BJ (cell line): Measurements from ENCODE around the gene OPRM1. TPM values are rescaled to one million over a fixed set of nuclear protein-coding genes. Genes with fewer than 3 reads are reported as not detected.

Experiments used
- CTCF ChIA-PET: fragments of 350-600 bp; formaldehyde crosslinking; extraction: SDS; loops from one replicate; lab custom pipeline; 2021; ENCODE audit warnings: antibody characterized with exemption, inconsistent platforms; lab: Yijun Ruan, JAX
- POLR2A ChIA-PET: fragments of 300-600 bp; sonication (Branson Sonifier 250); formaldehyde crosslinking; extraction: SDS; loops from one replicate; lab custom pipeline; 2021; ENCODE audit warnings: antibody characterized with exemption; lab: Charles Lee
- DNase-seq: peaks from one replicate; pipeline ENCODE4 v3.0.0-alpha.2; 2011; ENCODE audit warnings: low read depth
- H3K27me3 ChIP-seq: 2 replicates; pipeline ENCODE4 v1.6.0; 2011; ENCODE audit warnings: low read length; ENCODE audit not compliant: control insufficient read depth, insufficient read depth
- H3K36me3 ChIP-seq: 2 replicates; pipeline ENCODE4 v1.5.1; 2011; ENCODE audit warnings: low read length; ENCODE audit not compliant: control insufficient read depth, insufficient read depth
- H3K4me3 ChIP-seq: 2 replicates; pipeline ENCODE4 v1.5.1; 2011; ENCODE audit warnings: low read depth, mild to moderate bottlenecking, control low read depth, low read length
- polyA plus RNA-seq: library from polyadenylated mRNA; depleted of rRNA; stranded (reverse); fragments of >200 nt; gene quantifications from 2 replicates; pipeline ENCODE4 v1.2.3, GENCODE V29; 2011
- TF ChIP-seq, protein P1 (sequence below): IDR thresholded peaks from 2 replicates; pipeline ENCODE4 v1.5.1; 2011; ENCODE audit warnings: low read depth, mild to moderate bottlenecking, control low read depth, inconsistent platforms, low read length, moderate library complexity; ENCODE audit not compliant: insufficient read depth

OPRM1 gene
- polyA plus RNA-seq, 1 experiment, result not detected

DNA sequence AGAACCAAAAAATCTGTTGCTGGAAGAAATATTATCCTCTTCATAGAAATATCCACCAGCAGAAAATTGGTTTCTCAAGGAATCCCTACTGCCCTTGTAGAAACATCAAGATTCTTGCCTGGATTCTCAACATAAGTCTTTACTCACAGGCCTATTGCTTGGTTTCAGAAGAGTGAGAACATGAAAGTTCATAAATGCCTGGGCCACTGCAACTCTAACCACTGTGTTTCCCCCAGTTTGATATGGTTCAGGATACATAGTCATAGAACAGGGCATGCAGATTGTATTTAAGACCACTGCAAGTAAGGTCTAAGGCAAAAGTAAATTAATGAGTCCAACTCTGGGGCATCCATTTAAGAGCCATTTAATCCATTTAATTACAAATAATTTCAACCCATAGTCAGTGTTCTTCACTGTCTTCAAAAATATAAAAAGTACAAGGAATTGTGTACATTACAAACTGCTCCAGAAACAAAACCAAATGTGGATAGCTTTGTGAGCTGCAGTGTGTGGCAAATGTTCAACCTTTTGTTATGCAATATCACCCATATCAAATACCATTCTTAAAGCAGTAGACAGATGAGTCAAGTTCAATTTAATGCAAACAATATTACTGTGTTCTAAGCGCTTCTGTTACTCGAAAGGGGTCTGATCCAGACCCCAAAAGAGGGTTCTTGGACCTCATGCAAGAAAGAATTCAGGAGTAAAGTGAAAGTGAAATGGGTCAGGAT lies 83.3 kb downstream of the OPRM1 start:
- TF ChIP-seq, protein P1, sequence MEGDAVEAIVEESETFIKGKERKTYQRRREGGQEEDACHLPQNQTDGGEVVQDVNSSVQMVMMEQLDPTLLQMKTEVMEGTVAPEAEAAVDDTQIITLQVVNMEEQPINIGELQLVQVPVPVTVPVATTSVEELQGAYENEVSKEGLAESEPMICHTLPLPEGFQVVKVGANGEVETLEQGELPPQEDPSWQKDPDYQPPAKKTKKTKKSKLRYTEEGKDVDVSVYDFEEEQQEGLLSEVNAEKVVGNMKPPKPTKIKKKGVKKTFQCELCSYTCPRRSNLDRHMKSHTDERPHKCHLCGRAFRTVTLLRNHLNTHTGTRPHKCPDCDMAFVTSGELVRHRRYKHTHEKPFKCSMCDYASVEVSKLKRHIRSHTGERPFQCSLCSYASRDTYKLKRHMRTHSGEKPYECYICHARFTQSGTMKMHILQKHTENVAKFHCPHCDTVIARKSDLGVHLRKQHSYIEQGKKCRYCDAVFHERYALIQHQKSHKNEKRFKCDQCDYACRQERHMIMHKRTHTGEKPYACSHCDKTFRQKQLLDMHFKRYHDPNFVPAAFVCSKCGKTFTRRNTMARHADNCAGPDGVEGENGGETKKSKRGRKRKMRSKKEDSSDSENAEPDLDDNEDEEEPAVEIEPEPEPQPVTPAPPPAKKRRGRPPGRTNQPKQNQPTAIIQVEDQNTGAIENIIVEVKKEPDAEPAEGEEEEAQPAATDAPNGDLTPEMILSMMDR, result no peak
- DNase-seq, result no peak
- Histone ChIP-seq H3K27me3 (no peaks in the 10 kb centered on the region), H3K36me3 (no peaks in the 10 kb centered on the region), H3K4me3 (no peak overlapping the region)
- ChIA-PET POLR2A (no interaction called here), CTCF (interaction anchor here (0.6 kb wide), 1 partner anchor 63 kb away, joined by 3 read pairs; no protein-coding TSS in a partner anchor)

DNA sequence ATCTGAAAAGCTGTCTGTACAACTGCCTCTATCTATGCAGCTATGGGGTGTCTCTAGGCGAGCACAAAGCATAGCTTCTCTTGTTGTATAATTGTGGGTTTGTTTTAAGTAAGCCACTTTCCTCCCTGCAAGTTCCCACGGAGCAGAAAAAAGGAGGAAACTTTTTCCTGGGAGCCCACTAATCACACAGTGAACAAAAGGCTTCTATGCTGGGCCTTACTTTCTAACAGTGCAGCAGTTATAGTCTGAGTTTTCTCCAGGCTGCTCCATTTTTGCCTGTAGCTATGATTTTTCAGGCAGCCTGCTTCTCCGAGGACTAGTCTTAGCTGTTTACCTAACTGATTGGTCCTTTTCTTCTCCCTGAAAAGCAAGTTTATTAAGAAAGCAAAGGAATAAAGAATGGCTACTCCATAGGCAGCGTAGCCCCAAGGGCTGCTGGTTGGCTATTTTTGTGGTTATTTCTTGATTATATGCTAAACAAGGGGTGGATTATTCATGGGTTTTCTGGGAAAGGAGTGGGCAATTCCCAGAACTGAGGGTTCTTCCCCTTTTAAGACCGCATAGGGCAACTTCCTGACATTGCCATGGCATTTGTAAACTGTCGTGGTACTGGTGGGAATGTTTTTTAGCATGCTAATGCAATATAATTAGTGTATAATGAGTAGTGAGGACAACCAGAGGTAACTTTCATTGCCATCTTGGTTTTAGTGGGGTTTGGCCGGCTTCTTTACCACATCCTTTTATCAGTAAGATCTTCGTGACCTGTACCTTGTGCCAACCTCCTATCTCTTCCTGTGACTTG lies 84.3 kb downstream of the OPRM1 start:
- Histone ChIP-seq H3K4me3 (no peak overlapping the region), H3K36me3 (no peaks in the 10 kb centered on the region), H3K27me3 (no peaks in the 10 kb centered on the region)
- no peak for DNase-seq
- ChIA-PET POLR2A (no interaction called here), CTCF (no interaction called here)
- TF ChIP-seq, protein P1, result no peak

DNA sequence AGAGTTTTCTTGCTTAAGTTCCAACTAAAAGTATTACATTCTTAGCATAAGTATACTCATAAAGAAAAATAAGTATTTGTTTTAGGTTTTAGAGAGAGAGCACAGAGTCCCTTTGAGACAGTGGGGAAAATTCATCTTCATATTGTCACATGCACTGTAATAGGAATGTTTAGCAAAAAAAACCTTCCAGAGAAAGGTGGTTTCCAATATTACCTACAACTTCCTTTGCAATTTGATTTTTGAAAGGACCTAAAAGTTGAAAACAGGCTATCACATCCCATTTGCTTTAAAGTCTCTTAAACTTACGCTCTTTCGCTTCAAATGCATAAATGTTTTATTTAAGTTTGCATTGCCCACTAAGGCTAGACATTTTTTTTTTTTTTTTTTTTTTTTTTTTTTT lies 86.4 kb downstream of the OPRM1 start:
- Histone ChIP-seq H3K36me3 (no peaks in the 10 kb centered on the region), H3K27me3 (no peaks in the 10 kb centered on the region), H3K4me3 (no peak overlapping the region)
- DNase-seq, result no peak
- CTCF ChIA-PET, result no interaction called here
- POLR2A ChIA-PET, result no interaction called here
- TF ChIP-seq, protein P1, result no peak

DNA sequence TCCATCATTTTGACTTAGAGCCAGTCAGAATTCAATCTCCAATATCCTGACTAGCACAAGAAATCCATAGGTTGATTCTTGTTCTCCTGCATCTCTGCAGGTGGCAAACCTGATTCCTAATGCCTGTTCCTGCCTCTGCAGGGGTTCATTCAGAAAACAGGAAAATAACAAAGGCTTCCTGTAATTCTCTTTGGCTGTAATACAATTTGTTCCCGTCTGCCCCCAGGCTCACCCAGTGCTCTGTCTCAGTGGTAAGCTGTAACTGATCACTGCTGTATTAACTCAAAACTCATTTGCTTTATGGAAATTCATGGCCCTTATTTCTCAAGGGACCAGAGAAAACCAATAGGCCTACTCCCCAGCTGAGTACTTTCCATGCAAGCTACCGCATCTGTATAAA lies 88.6 kb downstream of the OPRM1 start:
- ChIA-PET CTCF (no interaction called here), POLR2A (no interaction called here)
- Histone ChIP-seq H3K27me3 (no peaks in the 10 kb centered on the region), H3K36me3 (no peaks in the 10 kb centered on the region), H3K4me3 (no peak overlapping the region)
- TF ChIP-seq, protein P1, result no peak
- no peak for DNase-seq

DNA sequence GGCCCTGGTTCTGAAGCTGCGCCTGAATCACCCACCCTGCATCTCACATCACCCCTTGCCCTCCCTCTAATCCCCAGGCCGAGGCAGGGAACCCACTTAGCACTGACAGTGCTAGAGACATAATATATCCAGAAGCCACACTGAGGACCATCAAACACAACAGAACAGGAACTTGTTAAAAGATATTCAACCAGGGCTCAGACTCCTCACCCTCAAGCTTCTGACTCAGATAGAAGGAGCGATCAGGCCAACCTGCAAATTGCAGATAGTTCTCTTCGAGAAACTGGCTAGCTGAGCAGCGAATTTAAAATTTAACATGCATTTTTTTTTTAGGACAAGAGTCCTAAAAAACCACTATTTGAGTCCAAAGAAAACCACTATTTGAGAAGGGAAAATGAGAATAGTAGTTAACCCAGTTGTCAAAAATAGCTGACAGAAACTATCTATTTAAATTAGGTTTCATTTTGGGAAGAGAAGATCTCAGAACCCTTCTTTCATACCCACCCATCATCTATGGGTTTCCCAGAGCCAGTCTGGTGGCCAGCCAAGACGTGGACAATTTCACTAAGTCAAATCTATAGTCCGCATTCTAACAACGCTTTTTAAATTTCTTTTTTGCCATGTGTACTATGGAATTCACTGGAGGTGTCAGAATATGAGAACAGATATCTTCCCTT lies 95.6 kb downstream of the OPRM1 start:
- Histone ChIP-seq H3K36me3 (no peaks in the 10 kb centered on the region), H3K27me3 (no peaks in the 10 kb centered on the region), H3K4me3 (no peak overlapping the region)
- POLR2A ChIA-PET, result no interaction called here
- TF ChIP-seq, protein P1, result no peak
- CTCF ChIA-PET, result no interaction called here
- DNase-seq, result no peak
